ENCODE results near the gene NATD1. TPM values are rescaled to one million over a fixed set of nuclear protein-coding genes. Genes with fewer than 3 reads are reported as not detected.

The NATD1 gene
- total and polyA plus RNA-seq, 3 donors from 2014 or later = 12.1 to 20.0 (median 17.9) TPM

GRCh38 chr17:21292867-21293830 lies 39.9 kb upstream of the NATD1 start:
- intact Hi-C loops (cut with DNase I; ENCODE audit: low total_unique reads) = no loop called here
- Histone ChIP-seq H3K4me3 (no peak overlapping the region), H3K27ac (no peak overlapping the region), H3K4me1 (peaks cover 4% of the 10 kb centered on the region), H3K9me3 (no peaks in the 10 kb centered on the region), H3K36me3 (ENCODE audit: low read depth, missing control alignments) (no peaks in the 10 kb centered on the region), H3K27me3 (no peaks in the 10 kb centered on the region)
- TF ChIP-seq CTCF (IDR thresholded peaks at IDR 0.05) (no peak), POLR2A (IDR thresholded peaks at IDR 0.05) (no peak)
- no peak for DNase-seq
- WGBS, 2 donors = 80 to 82% methylated on average over 20 of the region's 20 CpGs

- Histone ChIP-seq H3K27ac (no peak overlapping the region), H3K27me3 (no peaks in the 10 kb centered on the region), H3K36me3 (ENCODE audit: low read depth, missing control alignments) (no peaks in the 10 kb centered on the region), H3K4me1 (peaks cover 16% of the 10 kb centered on the region), H3K9me3 (no peaks in the 10 kb centered on the region), H3K4me3 (no peak overlapping the region)
- intact Hi-C loops (cut with DNase I; ENCODE audit: low total_unique reads) = no loop called here
- no peak for TF ChIP-seq CTCF (IDR thresholded peaks at IDR 0.05)
- no peak for TF ChIP-seq POLR2A (IDR thresholded peaks at IDR 0.05)
- WGBS, 2 donors = 55 to 71% methylated on average over 12 of the region's 12 CpGs
- no peak for DNase-seq
Measured at GRCh38 chr17:21291862-21292261, 38.7 kb upstream of the NATD1 start.

- H3K4me3 ChIP-seq = no peak overlapping the region
- no peaks in the 10 kb centered on the region for H3K36me3 ChIP-seq (ENCODE audit: low read depth, missing control alignments)
- no peak for TF ChIP-seq POLR2A (IDR thresholded peaks at IDR 0.05)
- TF ChIP-seq CTCF (IDR thresholded peaks at IDR 0.05) = no peak
- 63 to 64% methylated on average over 10 of the region's 10 CpGs for WGBS, 2 donors
- intact Hi-C loops (cut with DNase I; ENCODE audit: low total_unique reads) = no loop called here
- peaks cover 21% of the 10 kb centered on the region for H3K4me1 ChIP-seq
- no peak overlapping the region for H3K27ac ChIP-seq
- DNase-seq = no peak
- no peaks in the 10 kb centered on the region for H3K27me3 ChIP-seq
- no peaks in the 10 kb centered on the region for H3K9me3 ChIP-seq
Measured at GRCh38 chr17:21291357-21291756, 38.1 kb upstream of the NATD1 start.

GRCh38 chr17:21289902-21290571 lies 36.8 kb upstream of the NATD1 start:
- TF ChIP-seq CTCF (IDR thresholded peaks at IDR 0.05) = no peak
- TF ChIP-seq POLR2A (IDR thresholded peaks at IDR 0.05) = no peak
- Histone ChIP-seq H3K27ac (no peak overlapping the region), H3K27me3 (no peaks in the 10 kb centered on the region), H3K4me1 (peaks cover 33% of the 10 kb centered on the region), H3K36me3 (ENCODE audit: low read depth, missing control alignments) (no peaks in the 10 kb centered on the region), H3K4me3 (no peak overlapping the region), H3K9me3 (no peaks in the 10 kb centered on the region)
- intact Hi-C loops (cut with DNase I; ENCODE audit: low total_unique reads) = loop anchor here (10.0 kb wide), 2 partner anchors 165 to 225 kb away; partner anchors contain the start of gene DHRS7B
- DNase-seq = no peak
- WGBS, 2 donors = 74 to 83% methylated on average over 8 to 18 of the region's 18 CpGs
